Caco-2 (cell line): Measurements from ENCODE around the gene IGLL5. TPM values are rescaled to one million over a fixed set of nuclear protein-coding genes. Genes with fewer than 3 reads are reported as not detected.

Experiments
- BruUV-seq: library from RNA; stranded (reverse); fragments of 400-500 nt; replicated peaks from 2 replicates; lab custom pipeline; 2021; lab: Mats Ljungman, UMichigan
- CTCF ChIA-PET: fragments of 300-600 bp; sonication (Branson Sonifier 250); formaldehyde crosslinking; loops from one replicate; lab custom pipeline; 2022; ENCODE audit warnings: antibody characterized with exemption; lab: Charles Lee
- POLR2A ChIA-PET: fragments of 300-600 bp; sonication (Branson Sonifier 250); formaldehyde crosslinking; loops from one replicate; lab custom pipeline; 2022; ENCODE audit warnings: antibody characterized with exemption; lab: Charles Lee
- DNase-seq, 2 experiments: peaks; one replicate each; pipeline versions ENCODE4 v3.0.0 to v3.0.0-alpha.2; 2020 to 2022
- H3K27me3 ChIP-seq: replicated peaks from 2 replicates; pipeline ENCODE4 v1.6.0; 2011; ENCODE audit warnings: low read length; ENCODE audit not compliant: control insufficient read depth, insufficient read depth
- H3K36me3 ChIP-seq: 2 replicates; pipeline ENCODE4 v1.5.1; 2011; ENCODE audit warnings: low read length; ENCODE audit not compliant: control insufficient read depth, insufficient read depth
- H3K4me1 ChIP-seq: fragments of 250-450 bp; sonication (Bioruptor Pico); 2 replicates; pipeline ENCODE4 v1.5.1; 2020; ENCODE audit warnings: mild to moderate bottlenecking
- H3K4me3 ChIP-seq: 2 replicates; pipeline ENCODE4 v1.5.1; 2011; ENCODE audit warnings: low read depth, mild to moderate bottlenecking, control low read depth, low read length
- H3K9me3 ChIP-seq: fragments of 250-450 bp; sonication (Bioruptor Pico); 2 replicates; pipeline ENCODE4 v1.5.1; 2020; ENCODE audit warnings: mild to moderate bottlenecking, moderate library complexity
- H3K27ac Mint-ChIP-seq: one replicate; pipeline ENCODE4 v1.8.0; 2022; ENCODE audit warnings: mixed read lengths; ENCODE audit not compliant: unreplicated experiment
- H3K27me3 Mint-ChIP-seq: one replicate; pipeline ENCODE4 v1.8.0; 2022; ENCODE audit warnings: mixed read lengths; ENCODE audit not compliant: insufficient read depth, unreplicated experiment
- H3K36me3 Mint-ChIP-seq: one replicate; pipeline ENCODE4 v1.8.0; 2022; ENCODE audit warnings: mild to moderate bottlenecking, mixed read lengths; ENCODE audit not compliant: insufficient read depth, unreplicated experiment
- H3K4me1 Mint-ChIP-seq: one replicate; pipeline ENCODE4 v1.8.0; 2022; ENCODE audit warnings: low read depth, mixed read lengths; ENCODE audit not compliant: unreplicated experiment
- H3K4me3 Mint-ChIP-seq: one replicate; pipeline ENCODE4 v1.8.0; 2022; ENCODE audit warnings: mild to moderate bottlenecking, moderate library complexity, mixed read lengths; ENCODE audit not compliant: unreplicated experiment
- H3K9me3 Mint-ChIP-seq: one replicate; pipeline ENCODE4 v1.8.0; 2022; ENCODE audit warnings: mixed read lengths; ENCODE audit not compliant: unreplicated experiment
- intact Hi-C: fragments of 100-400 bp; cut with micrococcal nuclease; formaldehyde crosslinking; loops from one replicate; pipeline ENCODE4 v1.10.0; 2022; ENCODE audit not compliant: unreplicated experiment
- total RNA-seq: library from RNA; stranded (reverse); gene quantifications from 2 replicates; pipeline ENCODE4 v1.2.3, GENCODE V29; 2022
- TF ChIP-seq, protein P1 (sequence below), 2 experiments: fragments of 200-600 bp in 1 of 2; IDR thresholded peaks; 1 replicate in 1 of 2; 2 replicates in 1 of 2; pipeline versions ENCODE4 v1.5.1 to v1.8.0; 2011 to 2022; ENCODE audit warnings: antibody characterized with exemption in 1 of 2, control low read depth in 1 of 2, inconsistent platforms in 1 of 2, low read depth in 1 of 2, low read length in 1 of 2, mild to moderate bottlenecking in 1 of 2, moderate library complexity in 1 of 2; ENCODE audit not compliant: insufficient read depth in 1 of 2, severe bottlenecking in 1 of 2, unreplicated experiment in 1 of 2

The IGLL5 gene
- total RNA-seq, 1 experiment from 2014 or later, result not detected

DNA sequence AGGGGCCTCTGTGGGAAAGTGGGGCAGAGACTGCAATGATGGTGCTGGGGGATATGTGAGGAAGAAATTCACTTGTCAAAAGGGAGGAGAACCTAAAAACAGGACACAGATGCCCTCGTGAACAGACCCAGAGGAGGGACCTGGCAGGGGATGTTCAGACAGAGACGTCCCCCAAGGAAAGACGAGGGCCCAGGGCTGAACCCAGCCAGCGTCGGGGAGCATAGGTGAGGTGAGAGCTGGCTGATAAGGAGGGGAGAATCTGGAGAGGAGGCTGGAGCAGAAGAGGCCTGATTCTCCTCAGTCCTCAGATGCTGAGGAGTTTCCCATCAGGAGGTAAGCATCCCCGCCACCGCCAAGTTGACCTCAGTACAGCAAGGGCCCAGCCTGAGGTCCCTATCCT, 31.4 kb downstream of the IGLL5 start:
- intact Hi-C loops, result no loop called here
- Mint-ChIP-seq H3K36me3 (no peaks in the 10 kb centered on the region), H3K27ac (no peak overlapping the region), H3K9me3 (no peaks in the 10 kb centered on the region), H3K4me3 (no peak overlapping the region), H3K27me3 (no peaks in the 10 kb centered on the region), H3K4me1 (no peaks in the 10 kb centered on the region)
- no peak for DNase-seq
- BruUV-seq, result no TSS peak
- ChIA-PET CTCF (no interaction called here), POLR2A (no interaction called here)
- Histone ChIP-seq H3K36me3 (no peaks in the 10 kb centered on the region), H3K9me3 (no peaks in the 10 kb centered on the region), H3K4me1 (peaks cover 6% of the 10 kb centered on the region), H3K27me3 (no peaks in the 10 kb centered on the region), H3K4me3 (no peak overlapping the region)
- TF ChIP-seq, protein P1, sequence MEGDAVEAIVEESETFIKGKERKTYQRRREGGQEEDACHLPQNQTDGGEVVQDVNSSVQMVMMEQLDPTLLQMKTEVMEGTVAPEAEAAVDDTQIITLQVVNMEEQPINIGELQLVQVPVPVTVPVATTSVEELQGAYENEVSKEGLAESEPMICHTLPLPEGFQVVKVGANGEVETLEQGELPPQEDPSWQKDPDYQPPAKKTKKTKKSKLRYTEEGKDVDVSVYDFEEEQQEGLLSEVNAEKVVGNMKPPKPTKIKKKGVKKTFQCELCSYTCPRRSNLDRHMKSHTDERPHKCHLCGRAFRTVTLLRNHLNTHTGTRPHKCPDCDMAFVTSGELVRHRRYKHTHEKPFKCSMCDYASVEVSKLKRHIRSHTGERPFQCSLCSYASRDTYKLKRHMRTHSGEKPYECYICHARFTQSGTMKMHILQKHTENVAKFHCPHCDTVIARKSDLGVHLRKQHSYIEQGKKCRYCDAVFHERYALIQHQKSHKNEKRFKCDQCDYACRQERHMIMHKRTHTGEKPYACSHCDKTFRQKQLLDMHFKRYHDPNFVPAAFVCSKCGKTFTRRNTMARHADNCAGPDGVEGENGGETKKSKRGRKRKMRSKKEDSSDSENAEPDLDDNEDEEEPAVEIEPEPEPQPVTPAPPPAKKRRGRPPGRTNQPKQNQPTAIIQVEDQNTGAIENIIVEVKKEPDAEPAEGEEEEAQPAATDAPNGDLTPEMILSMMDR (IDR thresholded peaks at IDR 0.05; ENCODE audit: insufficient read depth in 1 of 2, low read depth in 1 of 2, low read length in 1 of 2, severe bottlenecking in 1 of 2, unreplicated experiment in 1 of 2), result no peak

DNA sequence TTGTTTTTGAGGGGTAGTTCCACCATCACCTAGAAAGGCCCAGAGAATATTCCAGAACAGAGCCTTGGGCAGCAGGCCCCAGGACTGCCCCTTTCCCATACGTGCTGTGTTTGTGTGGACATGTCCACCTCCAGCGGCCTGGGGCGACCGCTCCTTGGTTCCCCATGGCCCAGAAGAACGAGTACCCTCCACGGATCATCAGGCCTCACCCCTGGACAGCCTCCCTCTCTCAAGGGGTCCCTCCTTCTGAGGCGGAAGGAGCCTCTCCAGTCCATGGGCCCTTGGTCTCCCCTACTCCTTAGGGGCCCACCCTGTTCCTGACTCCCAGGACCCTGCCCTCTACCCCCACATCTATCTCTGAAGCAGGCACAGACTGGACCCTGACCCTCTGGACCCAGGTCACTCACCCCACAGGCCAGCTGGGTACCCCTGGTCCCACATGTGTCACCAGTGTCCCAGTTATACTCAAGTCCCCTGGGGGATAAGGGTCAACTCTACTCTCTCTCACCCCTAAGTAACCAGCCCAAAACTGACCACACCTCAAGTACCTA, 32.6 kb downstream of the IGLL5 start:
- ChIA-PET POLR2A (no interaction called here), CTCF (no interaction called here)
- H3K27me3 ChIP-seq, result no peaks in the 10 kb centered on the region
- peaks cover 17% of the 10 kb centered on the region for H3K4me1 ChIP-seq
- Mint-ChIP-seq H3K9me3 (no peaks in the 10 kb centered on the region), H3K4me1 (peaks cover 7% of the 10 kb centered on the region), H3K4me3 (no peak overlapping the region), H3K36me3 (no peaks in the 10 kb centered on the region), H3K27me3 (no peaks in the 10 kb centered on the region), H3K27ac (no peak overlapping the region)
- no peak overlapping the region for H3K4me3 ChIP-seq
- TF ChIP-seq, protein P1 (IDR thresholded peaks at IDR 0.05; ENCODE audit: insufficient read depth in 1 of 2, low read depth in 1 of 2, low read length in 1 of 2, severe bottlenecking in 1 of 2, unreplicated experiment in 1 of 2), result no peak
- DNase-seq, result no peak
- H3K9me3 ChIP-seq, result no peaks in the 10 kb centered on the region
- H3K36me3 ChIP-seq, result no peaks in the 10 kb centered on the region
- BruUV-seq, result no TSS peak
- intact Hi-C loops, result no loop called here

DNA sequence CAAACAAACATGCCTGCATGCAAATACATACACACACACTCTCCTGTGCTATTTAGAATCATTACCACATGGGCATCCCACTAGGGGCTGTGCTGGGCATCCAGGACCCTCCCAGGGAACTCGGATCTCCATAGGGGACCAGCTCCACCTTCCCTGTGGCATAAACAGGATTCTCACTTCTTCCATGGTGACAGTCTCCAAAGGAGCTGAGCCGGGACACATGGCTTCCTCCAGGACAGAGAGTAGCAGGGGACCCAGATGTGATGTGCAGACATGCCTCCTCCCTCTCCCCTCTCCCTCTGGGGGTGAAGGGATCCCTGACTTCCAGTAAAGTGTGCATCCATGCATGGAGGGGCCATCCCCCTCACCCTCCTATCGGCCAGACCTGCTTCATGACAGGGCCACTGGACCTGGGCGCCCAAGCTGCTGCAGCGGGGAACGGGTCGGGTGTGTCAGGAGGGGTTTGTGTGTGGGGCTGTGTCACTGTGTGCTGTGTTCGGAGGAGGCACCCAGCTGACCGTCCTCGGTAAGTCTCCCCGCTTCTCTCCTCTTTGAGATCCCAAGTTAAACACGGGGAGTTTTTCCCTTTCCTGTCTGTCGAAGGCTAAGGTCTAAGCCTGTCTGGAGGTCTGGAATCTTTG, 33.4 kb downstream of the IGLL5 start:
- intact Hi-C loops, result no loop called here
- H3K4me1 Mint-ChIP-seq, result peaks cover 15% of the 10 kb centered on the region
- H3K36me3 Mint-ChIP-seq, result no peaks in the 10 kb centered on the region
- ChIA-PET CTCF (no interaction called here), POLR2A (no interaction called here)
- no TSS peak for BruUV-seq
- H3K4me3 Mint-ChIP-seq, result no peak overlapping the region
- Histone ChIP-seq H3K27me3 (no peaks in the 10 kb centered on the region), H3K4me1 (peaks cover 26% of the 10 kb centered on the region), H3K9me3 (no peaks in the 10 kb centered on the region), H3K4me3 (no peak overlapping the region), H3K36me3 (no peaks in the 10 kb centered on the region)
- no peak for DNase-seq
- H3K9me3 Mint-ChIP-seq, result no peaks in the 10 kb centered on the region
- no peak overlapping the region for H3K27ac Mint-ChIP-seq
- TF ChIP-seq, protein P1 (IDR thresholded peaks at IDR 0.05; ENCODE audit: insufficient read depth in 1 of 2, low read depth in 1 of 2, low read length in 1 of 2, severe bottlenecking in 1 of 2, unreplicated experiment in 1 of 2), result no peak
- no peaks in the 10 kb centered on the region for H3K27me3 Mint-ChIP-seq
